GM18519 (cell line): Measurements from ENCODE around the gene PIGN.
"Not testable (repeated sequence)": the region's sequence is repeated elsewhere in the genome, so short reads cannot be mapped to it uniquely, and the experiment has no call there.

ENCODE experiments used
- ATAC-seq: cut with Tn5 transposase; IDR thresholded peaks from one replicate; pipeline ENCODE4 v1.9.1; 2021; ENCODE audit warnings: mild to moderate bottlenecking, moderate library complexity; ENCODE audit not compliant: unreplicated experiment, low FRiP score

PIGN gene

DNA sequence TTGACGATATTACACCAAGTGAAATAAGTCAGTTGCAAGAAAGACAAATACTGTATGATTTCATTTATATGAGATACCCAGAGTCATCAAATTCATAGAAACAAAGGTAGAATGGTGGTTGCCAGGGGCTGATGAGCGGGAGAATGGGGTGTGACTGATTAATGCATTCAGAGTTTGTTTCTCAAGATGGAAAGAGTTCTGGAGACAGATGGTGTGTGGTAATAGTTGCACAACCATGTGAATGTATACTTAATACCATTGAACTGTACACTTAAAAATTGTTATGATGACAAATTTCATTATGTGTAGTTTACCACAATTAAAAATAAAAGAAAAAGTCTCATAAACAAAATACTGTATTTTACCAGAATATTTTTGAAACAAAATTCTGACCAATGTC lies 117.3 kb downstream of the PIGN start:
- ATAC-seq: no peak

DNA sequence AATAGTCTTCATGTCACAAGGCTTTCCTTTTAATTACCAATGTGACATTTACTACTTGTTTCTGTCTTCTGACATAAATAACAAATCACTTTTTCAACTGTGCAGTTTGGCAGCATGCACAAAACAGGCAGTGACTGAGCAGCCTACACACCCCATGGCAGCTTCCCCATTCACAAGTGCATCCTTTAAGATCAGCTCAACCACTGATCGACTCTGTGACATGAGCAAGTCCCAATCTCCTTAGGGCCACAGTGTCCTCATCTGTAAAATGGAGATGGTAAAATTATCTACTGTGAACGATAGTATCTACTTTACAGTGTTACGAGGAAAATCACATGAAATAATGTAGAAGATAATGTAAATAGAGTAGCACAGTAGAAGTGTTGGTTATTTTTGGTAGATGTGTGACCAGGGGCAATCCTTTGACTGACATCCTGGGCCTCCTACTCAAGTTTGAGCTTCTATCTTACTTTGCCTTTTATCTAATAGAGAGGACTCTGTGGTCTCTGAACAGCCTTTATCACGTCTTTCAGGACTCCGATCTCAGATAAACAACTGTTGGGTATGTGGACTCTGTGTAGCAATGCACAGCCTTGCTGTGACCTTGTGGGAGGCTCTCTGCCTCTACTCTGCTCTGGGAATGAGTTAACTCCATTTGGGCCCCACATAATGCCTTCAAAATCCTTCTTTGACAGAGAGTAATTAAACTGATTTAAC lies 120.6 kb downstream of the PIGN start:
- no peak for ATAC-seq

DNA sequence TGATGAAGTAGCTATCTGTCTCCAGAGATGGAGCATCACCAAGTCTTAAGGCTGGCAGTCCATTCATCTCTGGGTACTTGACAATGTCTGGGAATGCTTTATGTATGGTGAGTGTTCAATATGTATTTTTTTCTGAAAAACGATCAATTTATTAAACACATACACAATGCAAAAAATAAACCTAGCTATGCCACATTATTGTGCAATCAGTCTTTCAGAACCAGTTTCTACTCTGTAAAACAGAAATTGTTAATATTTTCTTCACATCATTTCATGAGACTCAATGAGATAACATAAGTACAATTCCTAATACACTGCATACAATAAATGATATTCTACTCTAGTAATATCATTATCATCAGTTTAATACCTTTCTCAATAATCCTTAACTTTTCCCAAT lies 122.5 kb downstream of the PIGN start:
- ATAC-seq: no peak

DNA sequence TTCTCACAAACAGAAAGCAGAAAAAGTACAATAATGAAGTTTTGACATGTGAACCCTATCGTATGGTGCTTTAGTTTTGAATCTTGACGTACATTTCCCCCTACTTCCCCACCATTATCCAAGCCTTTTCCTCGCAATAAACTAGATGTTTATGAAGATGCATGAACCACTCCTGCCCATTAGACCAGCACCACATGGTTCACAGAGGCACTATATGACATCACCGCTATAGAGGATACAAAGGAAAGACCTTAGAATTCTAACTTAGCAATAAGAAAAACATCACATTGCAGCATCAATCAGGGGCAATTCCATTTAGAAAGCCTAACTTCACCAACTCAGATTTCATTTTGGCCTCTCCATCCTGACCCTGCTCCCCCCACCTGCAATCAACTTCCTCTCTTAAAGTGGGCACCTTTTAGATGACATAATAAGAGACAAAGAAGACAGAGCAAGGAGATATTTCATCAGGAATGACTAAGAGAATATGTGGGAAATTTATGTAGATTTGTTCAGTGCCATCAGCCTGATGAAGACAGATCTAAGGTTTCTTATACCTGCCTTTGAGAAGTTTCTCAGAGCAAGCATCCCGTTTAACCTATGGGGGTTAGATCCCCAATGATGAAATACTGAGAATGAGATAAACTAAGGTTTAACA lies 124.9 kb downstream of the PIGN start:
- ATAC-seq: no peak

DNA sequence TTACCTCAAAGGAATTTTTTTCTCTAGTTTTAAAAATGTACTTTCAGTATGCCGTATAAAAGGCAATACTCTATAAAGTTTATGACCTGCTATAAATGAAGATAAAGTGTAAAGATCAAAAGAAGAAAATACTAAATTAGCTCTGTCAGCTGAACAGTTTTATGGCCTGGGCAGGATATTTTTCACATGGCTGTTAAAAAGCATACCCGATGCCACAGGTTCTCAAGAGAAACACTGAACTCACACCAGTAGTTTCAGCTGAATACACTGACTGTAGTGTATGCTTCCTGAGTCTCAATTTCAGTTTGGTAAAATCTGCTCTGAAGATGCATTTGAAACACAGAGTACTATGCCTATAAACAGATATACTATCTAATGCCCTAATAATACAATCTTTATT lies 126.0 kb downstream of the PIGN start:
- ATAC-seq: no peak

DNA sequence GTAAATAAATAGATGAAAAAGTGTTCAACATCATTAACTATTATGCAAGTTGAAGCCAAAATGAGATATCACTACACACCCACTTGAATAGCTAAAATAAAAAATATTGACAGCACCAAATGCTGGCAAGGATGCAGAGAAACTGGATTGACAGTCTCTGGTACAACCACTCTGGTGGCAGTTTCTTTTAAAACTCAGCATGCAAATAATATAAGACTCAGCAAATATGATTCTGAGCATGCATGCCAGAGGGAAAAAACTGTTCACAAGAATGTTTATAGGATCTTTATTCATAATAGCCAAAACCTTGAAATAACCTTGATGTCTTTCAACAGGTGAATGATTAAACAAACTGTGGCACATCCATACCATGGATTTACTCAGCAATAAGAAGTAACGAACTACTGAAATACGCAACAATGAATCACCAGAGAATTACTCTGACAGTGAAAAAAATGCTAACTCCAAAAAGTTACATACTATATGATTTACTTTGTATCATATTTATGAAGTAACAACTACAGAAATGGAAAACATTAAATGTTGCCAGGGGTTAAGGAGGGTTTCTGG lies 131.8 kb downstream of the PIGN start:
- no peak for ATAC-seq

DNA sequence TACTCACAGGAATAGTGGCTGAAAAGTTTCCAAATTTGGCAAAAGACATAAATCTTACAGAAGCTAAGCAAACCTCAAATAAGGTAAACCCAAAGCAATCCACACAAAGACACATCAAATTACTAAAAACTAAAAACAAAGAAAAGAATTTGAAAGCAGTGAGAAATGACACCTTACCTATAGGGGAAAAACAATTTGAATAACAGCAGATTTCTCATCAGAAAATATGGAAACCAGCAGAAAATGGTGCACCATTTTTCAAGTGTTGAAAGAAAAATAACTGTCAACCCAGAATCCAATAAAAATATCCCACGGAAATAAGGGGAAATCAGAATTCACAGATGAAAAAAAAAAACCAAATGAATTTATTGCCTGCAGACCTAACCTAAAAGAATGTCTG lies 138.6 kb downstream of the PIGN start:
- ATAC-seq: no peak

GRCh38 chr18:62045316-62045715 lies 141.5 kb downstream of the PIGN start:
- ATAC-seq: no peak

- ATAC-seq: no peak
Measured at GRCh38 chr18:62044490-62045000, 142.3 kb downstream of the PIGN start.

GRCh38 chr18:62037989-62038778 lies 148.7 kb downstream of the PIGN start:
- ATAC-seq: no peak

GRCh38 chr18:62037012-62037742 lies 149.7 kb downstream of the PIGN start:
- no peak for ATAC-seq

- not testable (repeated sequence) for ATAC-seq
Measured at GRCh38 chr18:62034286-62034685, 152.6 kb downstream of the PIGN start.

DNA sequence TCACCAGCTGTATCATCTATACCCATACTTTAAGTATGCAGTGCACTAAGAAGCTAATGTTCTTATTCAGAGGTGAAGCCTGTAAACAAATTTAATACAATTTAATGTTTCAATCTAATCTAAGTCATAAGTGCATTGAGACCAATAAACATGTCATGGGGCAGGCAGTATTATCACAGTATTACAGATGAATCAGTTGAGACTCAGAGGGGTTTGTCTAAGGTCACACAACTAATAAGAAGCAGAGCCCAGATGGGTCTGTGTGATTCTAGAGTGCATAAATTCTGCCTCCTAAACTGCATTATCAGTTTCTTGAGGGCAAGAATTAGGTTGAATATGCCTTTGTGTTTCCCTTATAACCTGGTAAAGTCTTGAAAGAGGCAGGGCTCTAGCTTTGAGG lies 153.1 kb downstream of the PIGN start:
- no peak for ATAC-seq

DNA sequence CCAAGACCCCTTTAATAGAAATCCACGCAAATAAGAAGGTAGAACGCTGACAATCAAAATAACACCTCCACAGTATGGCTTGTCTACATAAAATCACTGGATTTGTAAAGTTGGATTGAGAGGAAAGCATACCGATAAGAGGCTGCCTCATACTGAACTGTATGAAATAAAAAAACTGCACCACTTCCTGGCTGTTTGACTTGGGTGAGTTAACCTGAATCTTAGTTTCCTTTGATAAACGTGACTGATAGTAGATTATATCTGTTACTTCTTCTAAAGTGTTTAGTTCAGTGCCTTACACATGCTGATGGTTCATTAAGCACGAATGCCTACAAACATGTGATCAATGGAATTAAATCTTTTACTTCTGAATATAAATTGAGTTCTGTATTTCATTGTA lies 153.6 kb downstream of the PIGN start:
- no peak for ATAC-seq

GRCh38 chr18:62030091-62030985 lies 156.5 kb downstream of the PIGN start:
- ATAC-seq: no peak

DNA sequence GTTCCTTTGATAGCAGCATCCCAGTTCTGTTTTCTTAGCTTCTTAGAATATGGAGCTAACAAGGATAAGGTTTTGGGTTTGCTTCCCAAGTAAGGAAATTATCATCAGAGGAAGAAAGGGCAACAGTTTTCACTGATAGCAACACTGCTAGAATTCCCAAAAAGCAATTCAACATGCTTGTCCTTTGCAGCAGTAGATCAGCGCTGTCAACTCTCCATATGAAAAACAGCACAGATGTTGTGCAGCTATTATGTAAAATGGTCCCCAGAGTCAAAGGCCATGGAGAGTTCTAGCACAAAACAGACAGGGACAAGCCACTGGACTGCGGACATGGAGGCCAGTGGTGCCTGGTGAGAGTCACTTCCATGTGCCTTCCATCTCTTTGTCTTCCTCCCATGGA lies 158.1 kb downstream of the PIGN start:
- ATAC-seq: no peak

- no peak for ATAC-seq
Measured at GRCh38 chr18:62027914-62028520, 158.8 kb downstream of the PIGN start.

- ATAC-seq: no peak
Measured at GRCh38 chr18:62026586-62026985, 160.3 kb downstream of the PIGN start.

GRCh38 chr18:62024983-62025382 lies 161.9 kb downstream of the PIGN start:
- ATAC-seq: no peak
